Endothelial cell of umbilical vein (primary cell): ENCODE data around the gene XPNPEP2. TPM values are rescaled to one million over a fixed set of nuclear protein-coding genes. Genes with fewer than 3 reads are reported as not detected.

ENCODE experiments used
- polyA plus RNA-seq, 4 experiments: library from polyadenylated mRNA; depleted of rRNA in 3 of 4; stranded (reverse) in 3 of 4; unstranded in 1 of 4; fragments of >200 nt; gene quantifications; 2 replicates each; pipeline versions ENCODE4 v1.2.1 to v1.2.3, GENCODE V29; 2011 to 2012; ENCODE audit warnings: missing spikeins in 1 of 4
- small RNA-seq: library from RNA; depleted of rRNA; stranded (forward); fragments of <200 nt; gene quantifications from one replicate; pipeline ENCODE3, GENCODE V24; 2012; ENCODE audit warnings: low replicate concordance, low read depth; ENCODE audit not compliant: insufficient read depth, insufficient read length
- total RNA-seq: library from RNA; stranded (reverse); gene quantifications from 2 replicates; pipeline ENCODE4 v1.2.3, GENCODE V29; 2021

The XPNPEP2 gene
- total and polyA plus RNA-seq, 2 donors (not counting 3 experiments of a cell fraction or from before 2014, with no cell fraction given), result 0.04 TPM; not detected in 1

Small RNA genes within 50 kb of the gene (small RNA-seq; reads per million reads assigned to genes)
- not detected for gene RF00017

Other genes with a start within 250 kb of the XPNPEP2 start
- 29.3 and 29.7 TPM in 2 replicates for gene SMARCA1, start 215.5 kb upstream of the XPNPEP2 start, total RNA-seq
- gene SMARCA1, start 215.5 kb upstream of the XPNPEP2 start, polyA plus RNA-seq, result 5.5 and 8.3 TPM in 2 replicates
- 19.7 and 20.9 TPM in 2 replicates for gene OCRL, start 198.7 kb upstream of the XPNPEP2 start, total RNA-seq
- 14.2 and 14.6 TPM in 2 replicates for gene OCRL, start 198.7 kb upstream of the XPNPEP2 start, polyA plus RNA-seq
- gene APLN, start 84.0 kb upstream of the XPNPEP2 start, total RNA-seq, result 465 and 466 TPM in 2 replicates
- gene APLN, start 84.0 kb upstream of the XPNPEP2 start, polyA plus RNA-seq, result 230 and 273 TPM in 2 replicates
- not detected in 2 replicates for gene SASH3, start 41.0 kb downstream of the XPNPEP2 start, total RNA-seq
- gene SASH3, start 41.0 kb downstream of the XPNPEP2 start, polyA plus RNA-seq, result not detected in 2 replicates
- 33.6 and 38.2 TPM in 2 replicates for gene ZDHHC9, start 104.9 kb downstream of the XPNPEP2 start, total RNA-seq
- 24.6 and 27.4 TPM in 2 replicates for gene ZDHHC9, start 104.9 kb downstream of the XPNPEP2 start, polyA plus RNA-seq
- gene UTP14A, start 167.2 kb downstream of the XPNPEP2 start, total RNA-seq, result 23.5 and 27.7 TPM in 2 replicates
- 4.7 and 6.5 TPM in 2 replicates for gene UTP14A, start 167.2 kb downstream of the XPNPEP2 start, polyA plus RNA-seq
- gene BCORL1, start 243.7 kb downstream of the XPNPEP2 start, total RNA-seq, result 13.1 and 16.7 TPM in 2 replicates
- 1.8 TPM in 2 replicates for gene BCORL1, start 243.7 kb downstream of the XPNPEP2 start, polyA plus RNA-seq